Activated CD4-positive, alpha-beta T cell treated with anti-CD3 and anti-CD28 coated beads for 24 hours (primary cell): ENCODE data around the gene UBFD1.
"Not testable (repeated sequence)": the region's sequence is repeated elsewhere in the genome, so short reads cannot be mapped to it uniquely, and the experiment has no call there.

Experiments used
- DNase-seq, 2 donors: peaks; one replicate each; pipeline ENCODE4 v3.0.0-alpha.2; 2020; ENCODE audit warnings: low read depth in 2 of 2

The UBFD1 gene

DNA sequence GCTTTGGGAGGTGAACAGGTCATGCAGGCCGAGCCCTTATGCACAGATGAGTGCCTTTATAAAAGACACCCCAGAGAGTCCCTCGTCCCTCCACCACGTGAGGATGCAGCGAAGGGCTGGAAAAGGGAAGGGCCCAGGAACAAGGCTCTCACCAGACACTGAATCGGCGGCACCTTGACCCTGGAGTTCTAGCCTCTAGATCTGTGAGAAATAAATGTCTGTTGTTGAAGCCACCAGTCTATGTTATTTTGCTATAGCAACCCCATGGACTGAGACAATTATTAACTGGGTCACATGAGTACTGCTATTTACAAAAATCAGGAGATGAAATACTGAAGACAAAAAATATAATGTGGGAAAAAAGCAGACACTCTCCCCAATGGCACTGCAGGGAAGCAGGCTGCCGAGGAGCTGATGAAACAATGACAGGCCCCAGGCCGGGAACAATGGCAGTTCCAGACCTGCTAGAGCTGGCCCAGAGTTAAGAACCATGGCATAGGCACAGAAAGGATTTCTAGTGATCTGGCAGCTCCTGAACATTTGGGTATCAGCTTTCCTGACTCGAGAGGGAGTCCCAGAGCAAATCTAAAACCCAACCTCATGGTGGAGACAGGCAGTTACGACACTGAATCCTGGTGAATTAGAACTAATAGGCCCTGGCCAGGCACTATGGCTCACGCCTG, 29.4 kb upstream of the UBFD1 start:
- no peak for DNase-seq

DNA sequence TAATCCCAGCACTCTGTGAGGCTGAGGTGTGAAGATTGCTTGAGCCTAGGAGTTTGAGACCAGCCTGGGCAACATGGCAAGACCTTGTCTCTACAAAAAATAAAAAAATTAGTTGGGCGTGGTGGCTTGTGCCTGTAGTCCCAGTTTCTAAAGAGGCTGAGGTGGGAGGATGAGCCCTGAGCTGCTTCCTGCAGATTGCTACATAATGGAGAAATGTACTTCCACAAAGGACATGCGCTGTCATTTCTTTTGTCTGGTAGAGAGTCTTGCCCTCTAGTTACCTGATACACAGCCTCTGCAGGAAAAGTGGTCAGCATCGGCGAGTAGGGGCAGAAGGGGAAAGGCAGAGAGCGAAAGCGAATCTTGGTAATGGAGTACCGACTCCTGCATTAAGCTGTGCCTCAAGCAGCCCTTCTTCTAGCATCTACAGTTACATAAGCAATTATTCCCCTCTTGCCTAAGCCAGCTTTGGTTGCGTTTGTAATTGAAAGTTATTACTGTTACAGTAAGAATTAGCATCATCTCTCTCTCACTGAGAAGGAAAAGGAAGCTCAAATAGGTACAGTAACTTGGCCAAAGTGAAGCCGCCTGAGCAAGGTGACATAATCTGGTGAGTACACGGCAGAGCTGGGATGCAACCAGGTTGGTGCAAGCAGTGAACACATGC, 28.8 kb upstream of the UBFD1 start:
- no peak for DNase-seq

- no peak for DNase-seq
Measured at GRCh38 chr16:23530062-23530461, 27.5 kb upstream of the UBFD1 start.

- no peak for DNase-seq
Measured at GRCh38 chr16:23532448-23532847, 25.1 kb upstream of the UBFD1 start.

GRCh38 chr16:23534868-23535860, 22.4 kb upstream of the UBFD1 start:
- DNase-seq: no peak

DNA sequence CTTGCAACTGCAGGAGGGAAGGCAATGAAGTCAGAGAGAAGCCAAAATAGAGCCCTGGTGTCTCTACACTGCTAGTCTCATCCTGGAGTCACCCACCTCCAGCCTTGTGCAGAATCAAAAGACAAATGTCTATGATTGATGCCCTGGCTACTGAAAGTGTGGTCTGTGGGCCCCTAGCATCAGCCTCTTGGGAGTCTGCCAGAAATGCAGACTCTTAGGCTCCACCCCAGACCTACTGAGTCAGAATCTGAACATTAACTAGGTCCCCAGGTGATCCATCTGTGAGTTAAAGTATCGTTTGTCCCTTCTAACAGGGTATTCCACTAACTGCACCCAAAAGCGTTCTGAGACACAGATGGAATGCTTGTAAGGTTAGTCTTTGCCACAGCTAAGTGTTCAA, 21.6 kb upstream of the UBFD1 start:
- DNase-seq: no peak

DNA sequence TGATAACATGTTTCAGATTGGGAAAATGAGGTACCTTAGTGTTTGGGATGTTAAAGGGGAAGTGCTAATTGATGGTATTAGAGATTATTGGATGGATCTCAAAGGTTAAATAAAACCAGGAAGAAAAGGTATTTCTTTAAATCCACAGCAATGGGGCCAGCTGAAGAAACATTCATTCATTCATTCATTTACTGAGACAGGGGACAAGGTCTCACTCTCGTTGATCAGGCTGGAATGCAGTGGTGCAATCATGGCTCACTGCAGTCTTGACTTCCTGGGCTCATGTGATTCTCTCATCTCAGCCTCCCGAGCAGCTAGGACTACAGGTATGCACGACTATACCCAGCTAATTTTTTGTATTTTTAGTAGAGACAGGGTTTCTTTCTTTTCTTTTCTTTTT, 20.1 kb upstream of the UBFD1 start:
- no peak for DNase-seq

DNA sequence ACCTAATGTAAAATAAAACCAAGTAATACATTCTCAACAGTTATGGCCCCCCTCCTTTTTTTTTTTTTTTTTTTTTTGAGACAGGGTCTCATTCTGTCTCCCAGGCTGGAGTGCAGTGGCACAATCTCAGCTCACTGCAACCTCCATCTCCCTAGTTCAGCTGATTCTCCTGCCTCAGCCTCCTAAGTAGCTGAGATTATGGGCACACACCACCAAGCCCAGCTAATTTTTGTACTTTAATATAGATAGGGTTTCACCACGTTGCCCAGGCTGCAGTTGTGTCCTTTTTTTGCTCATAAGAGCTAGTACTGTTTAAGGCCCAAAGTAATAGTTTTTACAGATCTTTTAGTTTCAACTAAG, 18.6 kb upstream of the UBFD1 start:
- DNase-seq: no peak

DNA sequence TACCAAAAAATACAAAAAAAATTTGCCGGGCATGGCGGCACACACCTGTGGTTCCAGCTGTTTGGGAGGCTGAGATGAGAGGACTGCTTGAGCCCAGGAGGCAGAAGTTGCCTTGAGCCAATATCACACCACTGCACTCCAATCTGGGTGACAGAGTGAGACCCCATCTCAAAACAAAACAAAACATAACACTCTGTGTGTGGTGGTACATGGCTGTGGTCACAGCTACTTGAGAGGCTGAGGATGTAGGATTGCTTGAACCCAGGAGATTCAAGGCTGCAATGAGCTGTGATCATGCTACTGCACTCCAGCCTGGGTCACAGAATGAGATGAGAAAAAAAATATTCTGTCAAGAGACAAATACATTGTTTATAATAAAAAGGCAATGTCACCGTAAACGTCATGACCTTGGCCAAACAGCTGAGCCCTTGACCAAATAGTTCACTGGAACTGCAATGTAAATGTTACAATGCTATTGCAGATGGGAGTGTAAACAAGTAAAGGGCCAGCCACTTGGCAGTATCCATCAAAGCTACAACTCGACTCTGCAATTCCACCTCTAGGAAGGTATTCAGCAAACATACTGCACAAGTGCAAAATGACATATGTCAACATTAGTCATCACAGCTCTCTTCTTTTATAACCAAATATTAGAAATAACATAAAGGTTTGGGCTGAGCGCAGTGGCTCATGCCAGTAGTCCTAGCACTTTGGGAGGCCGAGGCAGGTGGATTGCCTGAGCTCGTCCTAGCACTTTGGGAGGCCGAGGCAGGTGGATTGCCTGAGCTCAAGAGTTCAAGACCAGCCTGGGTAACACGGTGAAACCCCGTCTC, 17.3 kb upstream of the UBFD1 start:
- no peak for DNase-seq

- DNase-seq: not testable (repeated sequence)
Measured at GRCh38 chr16:23540817-23541178, 16.7 kb upstream of the UBFD1 start.

GRCh38 chr16:23544436-23544835, 13.1 kb upstream of the UBFD1 start:
- no peak for DNase-seq

- no peak for DNase-seq
Measured at GRCh38 chr16:23549938-23550337, 7.6 kb upstream of the UBFD1 start.

DNA sequence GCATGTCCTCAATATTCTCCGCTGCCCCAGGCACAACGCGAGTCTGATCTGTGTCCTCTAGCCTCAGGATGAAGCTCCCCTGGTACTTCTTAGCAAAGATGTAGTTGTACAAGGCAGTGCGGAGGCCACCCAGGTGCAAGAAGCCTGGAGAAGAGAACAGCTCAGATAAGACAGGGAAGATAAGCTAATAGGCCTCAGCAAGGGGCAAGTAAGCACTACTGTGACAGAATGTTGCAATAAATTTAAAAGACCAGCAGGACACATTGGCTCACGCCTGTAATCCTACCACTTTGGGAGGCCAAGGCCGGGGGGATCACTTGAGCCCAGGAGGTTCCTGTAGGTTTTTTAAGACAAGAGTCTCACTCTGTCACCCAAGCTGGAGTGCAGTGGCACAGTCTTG, 5.4 kb upstream of the UBFD1 start:
- no peak for DNase-seq

GRCh38 chr16:23554536-23554935, 3.0 kb upstream of the UBFD1 start:
- no peak for DNase-seq

- DNase-seq: peak in 1 of 2 donors; percentile 1
Measured at GRCh38 chr16:23557779-23558702, 514 bp downstream of the UBFD1 start.

GRCh38 chr16:23561586-23561985, 4.1 kb downstream of the UBFD1 start:
- no peak for DNase-seq

GRCh38 chr16:23562505-23562904, 5.0 kb downstream of the UBFD1 start:
- no peak for DNase-seq

- no peak for DNase-seq
Measured at GRCh38 chr16:23563186-23563585, 5.7 kb downstream of the UBFD1 start.

DNA sequence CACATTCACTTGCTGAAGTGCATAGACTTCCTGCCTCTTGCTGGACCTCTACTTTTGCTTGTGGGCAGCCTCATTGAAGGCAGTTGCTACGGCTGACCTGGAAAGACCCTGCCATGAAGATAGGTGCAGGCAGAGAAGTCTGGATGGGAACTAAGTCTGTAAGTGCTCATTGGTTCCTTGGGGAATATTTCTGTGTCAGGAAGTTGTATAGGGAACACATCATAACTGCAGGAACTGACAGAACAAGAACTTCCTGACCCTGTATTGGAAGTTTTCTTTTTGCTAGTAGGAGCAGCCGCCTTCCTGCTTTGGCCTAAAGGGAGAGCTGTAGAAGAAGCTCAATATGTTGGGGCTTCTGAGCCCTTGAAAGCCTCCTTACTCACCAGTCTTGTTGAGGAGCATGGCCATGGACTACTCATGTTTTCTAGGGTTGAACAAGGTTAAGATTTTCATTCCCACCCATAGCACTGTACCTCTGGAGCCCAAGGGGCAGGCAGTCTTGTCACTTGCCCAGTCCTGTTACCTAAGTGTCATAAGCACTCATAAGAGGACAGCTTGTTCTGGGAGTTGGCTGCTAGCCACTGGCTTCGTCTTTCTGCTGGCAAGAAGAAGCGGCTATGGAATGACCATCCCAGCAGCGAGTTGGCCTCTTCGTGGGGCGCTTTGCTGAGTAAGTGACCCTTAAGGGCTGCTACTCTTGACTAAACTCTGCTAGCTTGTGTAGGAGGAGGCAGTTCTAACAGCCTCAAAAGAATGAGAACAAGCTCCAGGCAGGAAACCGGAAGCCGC, 7.2 kb downstream of the UBFD1 start:
- DNase-seq: no peak

- DNase-seq: no peak
Measured at GRCh38 chr16:23566724-23567123, 9.2 kb downstream of the UBFD1 start.
